ENCODE data around the gene GNG7.

- TF ChIP-seq CHD4 (IDR thresholded peaks at IDR 0.05) (no peak), ELK1 (IDR thresholded peaks at IDR 0.05; ENCODE audit: low read depth, low read length) (no peak), SP1 (IDR thresholded peaks at IDR 0.05; ENCODE audit: low read depth, low read length) (no peak), RFX5 (IDR thresholded peaks at IDR 0.05; ENCODE audit: low read depth, low read length) (no peak), MTA2 (IDR thresholded peaks at IDR 0.05; ENCODE audit: low read depth) (no peak), MYC (IDR thresholded peaks at IDR 0.05; ENCODE audit: insufficient read depth, insufficient read length, insufficient replicate concordance, low read length, severe bottlenecking) (no peak)
These were observed 113.1 kb downstream of the GNG7 start for GRCh38 chr19:2589441-2589840.

Data from GM12878 (cell line).